GM19438 (cell line): Measurements from ENCODE around the gene CLN6.
"Not testable (repeated sequence)": the region's sequence is repeated elsewhere in the genome, so short reads cannot be mapped to it uniquely, and the experiment has no call there.

Experiments
- ATAC-seq: cut with Tn5 transposase; IDR thresholded peaks from one replicate; pipeline ENCODE4 v1.9.1; 2021; ENCODE audit warnings: low read depth; ENCODE audit not compliant: unreplicated experiment

The CLN6 gene

GRCh38 chr15:68256675-68257450, 27.3 kb upstream of the CLN6 start:
- ATAC-seq, result no peak

GRCh38 chr15:68252925-68253534, 23.5 kb upstream of the CLN6 start:
- ATAC-seq, result no peak

- ATAC-seq, result no peak
Measured at GRCh38 chr15:68249058-68249713, 19.7 kb upstream of the CLN6 start.

GRCh38 chr15:68244235-68244634, 14.7 kb upstream of the CLN6 start:
- no peak for ATAC-seq

GRCh38 chr15:68241088-68241935, 11.8 kb upstream of the CLN6 start:
- ATAC-seq, result no peak

- no peak for ATAC-seq
Measured at GRCh38 chr15:68239025-68239424, 9.5 kb upstream of the CLN6 start.

GRCh38 chr15:68235022-68235421, 5.5 kb upstream of the CLN6 start:
- no peak for ATAC-seq

- not testable (repeated sequence) for ATAC-seq
Measured at GRCh38 chr15:68234520-68234919, 5.0 kb upstream of the CLN6 start.

- no peak for ATAC-seq
Measured at GRCh38 chr15:68234060-68234459, 4.5 kb upstream of the CLN6 start.

- ATAC-seq, result no peak
Measured at GRCh38 chr15:68232937-68233336, 3.4 kb upstream of the CLN6 start.

GRCh38 chr15:68232449-68232848, 2.9 kb upstream of the CLN6 start:
- no peak for ATAC-seq

GRCh38 chr15:68231102-68231818, 1.7 kb upstream of the CLN6 start:
- no peak for ATAC-seq

GRCh38 chr15:68230157-68231100, 901 bp upstream of the CLN6 start:
- no peak for ATAC-seq

- ATAC-seq, result peak; percentile 16
Measured at GRCh38 chr15:68228971-68229385, 550 bp downstream of the CLN6 start.

GRCh38 chr15:68228143-68228970, 1.2 kb downstream of the CLN6 start:
- no peak for ATAC-seq

GRCh38 chr15:68227643-68228142, 1.8 kb downstream of the CLN6 start:
- ATAC-seq, result no peak

GRCh38 chr15:68225442-68225841, 4.1 kb downstream of the CLN6 start:
- ATAC-seq, result not testable (repeated sequence)
